HK-2 (cell line): ENCODE measurements around the gene KRT9.
"Not testable (repeated sequence)": the region's sequence is repeated elsewhere in the genome, so short reads cannot be mapped to it uniquely, and the experiment has no call there.

Experiments used
- DNase-seq: peaks from one replicate; pipeline ENCODE4 v3.0.0-alpha.2; 2018; ENCODE audit not compliant: unreplicated experiment

KRT9 gene

DNA sequence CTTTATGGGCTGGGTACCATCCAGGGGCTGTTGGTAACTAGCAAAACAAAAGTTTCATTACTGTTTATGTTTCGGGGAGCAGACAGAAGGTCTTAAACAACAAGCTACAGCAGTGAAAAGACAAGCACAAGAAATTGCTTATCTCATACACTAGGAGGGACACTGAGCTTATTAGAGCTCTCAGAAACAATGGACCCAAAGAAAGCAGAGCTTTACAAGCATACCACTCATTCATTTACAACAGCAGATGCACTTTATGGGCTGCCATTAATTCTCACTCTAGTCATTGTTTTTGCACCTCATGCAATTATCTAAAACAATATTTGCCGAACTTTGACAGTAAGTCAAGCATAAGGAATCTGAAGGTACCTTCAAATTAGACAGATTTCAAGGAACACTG lies 30.7 kb upstream of the KRT9 start:
- no peak for DNase-seq

DNA sequence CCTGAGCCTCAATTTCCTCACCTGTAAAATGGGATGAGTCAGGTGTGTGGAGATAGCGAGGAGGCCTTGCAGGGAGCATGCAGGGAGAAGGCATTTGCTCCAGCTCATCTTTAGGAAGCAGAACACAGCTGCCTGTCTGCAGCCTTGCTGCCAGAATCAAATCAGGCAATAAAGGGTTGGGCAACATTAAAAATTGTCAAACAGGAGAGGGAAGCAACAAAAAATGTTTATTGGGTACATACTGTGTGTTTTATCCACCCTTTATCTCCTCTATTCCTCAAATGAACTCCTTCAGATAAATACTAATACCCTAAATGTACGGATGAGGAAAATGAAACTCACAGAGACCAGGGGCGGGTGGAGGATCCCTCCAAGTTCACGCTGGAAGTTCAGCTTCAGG lies 28.5 kb upstream of the KRT9 start:
- no peak for DNase-seq

DNA sequence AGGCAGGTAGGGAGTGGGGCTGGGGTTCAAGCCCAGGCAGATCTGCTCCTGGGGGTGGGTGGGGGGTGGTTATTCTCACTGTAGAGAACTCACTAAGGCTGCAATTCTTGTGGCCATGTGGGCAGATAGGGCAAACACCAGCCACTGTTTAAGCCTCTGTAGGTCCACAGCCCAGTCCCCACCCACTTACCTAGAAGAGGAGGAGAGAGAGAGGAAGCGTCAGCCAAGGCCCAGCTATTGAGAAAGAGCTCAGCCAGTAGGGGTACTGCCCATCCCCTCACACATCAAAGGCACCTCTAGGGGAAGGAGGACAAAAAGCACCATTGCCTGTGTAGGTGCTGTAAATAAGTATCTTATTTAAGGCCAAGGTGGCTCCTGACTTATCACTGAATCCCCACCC lies 27.8 kb upstream of the KRT9 start:
- DNase-seq = no peak

DNA sequence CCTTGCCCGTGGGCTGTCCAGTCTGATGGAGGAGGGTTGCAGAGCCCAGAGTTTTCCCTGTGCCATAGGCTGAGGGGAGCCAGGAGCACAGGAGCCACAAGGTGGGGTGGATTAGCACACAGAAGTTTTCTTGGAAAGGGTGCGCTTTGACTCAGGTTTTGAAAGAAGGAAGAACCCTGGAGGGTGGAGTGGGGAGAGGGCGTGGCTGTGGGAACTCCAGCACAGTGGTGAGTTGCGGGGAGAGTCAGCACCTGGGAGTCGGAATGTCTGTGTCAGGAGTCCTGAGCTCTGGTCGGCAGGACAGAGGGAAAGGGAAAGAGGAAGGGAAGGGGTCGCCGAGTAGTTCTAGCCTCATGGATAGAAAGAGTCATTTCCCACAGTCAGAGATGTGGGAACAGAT lies 23.7 kb upstream of the KRT9 start:
- DNase-seq = no peak

DNA sequence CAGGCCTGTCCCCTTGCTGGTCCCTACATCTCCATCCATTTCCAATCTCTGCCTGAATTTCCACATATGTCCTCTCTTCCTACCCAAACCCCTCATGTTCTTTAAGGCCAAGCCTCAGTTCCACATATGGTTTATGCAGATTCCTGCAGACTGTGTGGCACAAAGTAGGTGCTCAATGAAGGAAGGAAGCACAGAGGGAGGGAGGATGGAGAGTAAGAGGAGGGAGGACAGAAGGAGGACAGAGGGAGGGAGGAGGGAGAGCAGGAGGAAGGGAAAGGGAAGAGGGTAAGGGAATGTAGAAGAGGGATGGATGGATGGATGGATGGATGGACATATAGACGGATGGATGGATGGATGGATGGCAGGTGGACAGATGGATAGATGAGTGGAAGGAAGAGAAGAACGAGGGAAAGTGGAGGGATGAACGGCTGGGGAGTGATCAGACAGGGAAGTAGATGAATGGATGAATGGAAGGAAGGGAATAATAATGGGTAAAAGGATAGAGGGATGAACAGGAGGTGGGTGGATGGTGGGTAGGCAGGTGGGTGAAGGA lies 22.6 kb upstream of the KRT9 start:
- DNase-seq = no peak

DNA sequence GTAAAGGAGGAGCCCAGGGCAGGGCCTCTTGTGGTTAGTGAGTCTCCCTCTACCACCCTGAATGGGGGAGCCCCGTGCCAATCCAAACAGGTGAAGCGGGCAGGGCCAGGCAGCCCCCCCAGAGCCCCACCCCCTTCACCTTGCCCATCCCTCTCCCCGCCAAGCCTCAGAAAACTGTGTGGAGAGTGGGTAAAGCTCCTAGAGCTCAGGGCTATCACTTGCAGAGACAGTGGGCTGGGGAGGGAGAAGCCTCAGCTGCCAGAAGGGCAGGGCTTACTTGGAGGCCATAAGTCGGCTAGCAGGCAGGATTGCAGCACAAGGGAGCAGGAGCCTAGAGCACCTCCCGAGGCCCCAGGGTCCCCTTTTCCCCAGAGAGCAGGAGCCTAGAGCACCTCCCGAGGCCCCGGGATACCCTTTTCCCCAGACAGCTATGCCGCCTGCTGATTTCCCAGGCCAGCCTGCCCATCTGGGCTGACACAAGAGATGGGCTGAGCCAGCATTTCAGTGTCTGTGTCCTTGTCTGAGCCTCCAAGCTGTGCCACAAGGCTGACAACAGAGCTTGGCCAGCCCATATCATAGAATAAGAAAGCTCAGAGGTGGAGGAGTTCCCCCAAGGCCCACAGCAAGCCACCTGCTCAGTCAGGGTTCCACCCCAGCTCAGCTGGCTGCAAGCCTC lies 21.6 kb upstream of the KRT9 start:
- no peak for DNase-seq

DNA sequence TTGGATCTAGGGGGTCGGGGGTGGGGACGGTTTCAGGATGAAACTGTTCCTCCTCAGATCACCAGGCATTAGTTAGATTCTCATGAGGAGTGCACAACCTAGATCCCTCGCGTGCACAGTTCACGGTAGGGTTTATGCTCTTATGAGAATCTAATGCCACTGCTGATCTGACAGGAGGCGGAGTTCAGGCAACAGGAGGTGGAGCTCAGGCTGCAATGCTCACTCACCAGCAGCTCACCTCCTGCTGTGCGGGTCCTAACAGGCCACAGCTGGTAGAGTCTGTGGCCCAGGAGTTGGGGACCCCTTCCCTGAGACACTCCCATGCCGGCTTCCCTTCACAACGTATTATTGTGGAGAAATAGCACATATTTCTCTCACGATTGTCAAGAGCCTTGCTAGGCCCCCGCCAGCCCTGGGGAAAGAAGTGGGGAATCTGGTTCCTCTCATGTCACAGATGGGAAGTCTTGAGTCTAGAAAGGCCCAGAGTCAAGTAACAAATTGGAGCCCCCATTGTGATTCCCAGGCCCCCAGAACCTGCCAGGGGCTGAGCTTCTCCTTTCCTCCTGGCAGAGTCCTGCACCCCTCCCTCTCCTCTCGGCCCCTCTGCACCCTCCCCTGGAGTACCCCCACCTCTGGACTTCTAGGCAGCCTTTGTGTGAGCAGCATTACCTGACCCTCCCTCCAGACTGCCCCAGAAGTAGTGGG lies 20.9 kb upstream of the KRT9 start:
- DNase-seq = no peak

DNA sequence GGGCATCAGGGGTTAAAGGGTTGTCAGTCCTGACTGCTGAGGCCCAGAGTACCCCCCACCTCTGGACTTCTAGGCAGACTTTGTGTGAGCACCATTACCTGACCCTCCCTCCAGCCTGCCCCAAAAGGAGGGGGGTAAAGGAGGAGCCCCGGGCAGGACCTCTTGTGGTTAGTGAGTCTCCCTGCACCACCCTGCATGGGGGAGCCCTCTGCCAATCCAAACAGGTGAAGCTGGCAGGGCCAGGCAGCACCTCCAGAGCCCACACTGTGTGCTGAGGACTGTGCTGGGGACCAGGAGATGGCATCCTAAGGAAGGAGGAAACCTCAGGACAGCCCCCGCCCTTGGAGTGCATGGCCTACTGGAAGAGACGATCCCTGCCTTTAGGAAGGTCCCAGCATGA lies 17.4 kb upstream of the KRT9 start:
- DNase-seq = no peak

DNA sequence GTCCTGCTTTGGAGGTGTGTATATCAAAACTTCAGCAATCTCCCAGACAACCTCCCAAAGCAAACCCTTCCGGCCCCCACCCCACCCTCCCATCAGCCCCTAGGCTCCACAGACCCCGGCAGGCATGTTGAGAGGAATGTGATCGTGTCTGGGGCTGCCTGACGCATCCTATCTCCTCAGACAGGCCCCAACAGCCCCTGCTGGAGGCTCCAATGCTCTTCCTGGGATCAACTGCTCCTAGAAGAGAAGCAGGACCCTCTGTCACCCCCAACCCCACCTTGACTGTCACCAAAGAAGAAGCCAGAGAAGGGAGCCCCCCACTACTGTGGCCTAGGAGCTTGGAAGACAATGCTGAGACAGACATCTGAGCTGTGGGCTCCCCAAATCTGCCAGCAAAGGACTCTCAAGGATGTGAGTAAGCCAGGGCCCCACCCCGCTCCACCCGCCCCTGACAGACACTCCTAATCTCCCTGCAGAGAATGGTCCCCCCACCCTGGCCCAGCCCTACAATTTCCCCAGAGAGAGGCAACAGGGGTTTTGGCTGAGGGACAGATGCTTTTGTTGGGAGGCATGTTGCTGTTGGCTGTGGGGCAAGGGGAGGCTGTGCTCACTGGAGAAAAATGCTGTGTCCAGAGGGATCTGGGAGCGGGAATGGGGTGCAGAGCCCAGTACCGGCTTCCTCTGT lies 16.4 kb upstream of the KRT9 start:
- DNase-seq = no peak

DNA sequence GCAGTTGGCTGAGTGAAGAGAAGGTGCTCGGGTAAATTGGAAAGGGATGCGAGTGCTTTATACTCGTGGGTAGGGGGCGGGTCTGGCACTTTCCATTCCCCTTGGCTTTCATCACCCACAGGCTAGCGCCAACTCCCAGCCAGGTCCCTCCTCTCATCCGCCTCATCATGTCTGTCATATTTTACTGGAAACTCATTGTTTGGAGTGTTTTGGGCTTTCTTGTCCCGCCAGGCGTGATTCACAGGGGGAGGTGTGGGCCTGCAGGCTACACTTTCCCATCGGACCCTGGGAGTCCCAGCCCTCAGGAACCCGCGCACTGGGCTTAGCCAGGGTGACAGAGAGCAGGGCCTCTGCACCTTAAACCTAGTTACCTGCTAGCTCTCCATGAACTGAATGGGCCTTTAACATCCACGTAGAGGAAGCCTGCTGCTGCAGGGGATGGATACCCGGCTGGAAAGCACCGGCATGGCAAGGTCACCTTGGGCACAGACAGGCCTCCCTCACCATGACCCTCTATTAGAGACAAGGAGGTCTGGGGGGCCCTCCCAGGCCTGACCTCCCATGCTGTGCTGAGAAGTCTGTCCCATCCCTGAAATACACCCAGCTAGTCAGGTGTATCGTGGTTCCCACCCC lies 15.1 kb upstream of the KRT9 start, which contains the start of gene KRT14:
Gene KRT14 (minus strand): TSS at position 33 of the 633 bp plus-strand sequence. CDS start 61 bp downstream, outside the sequence.
- DNase-seq = no peak

DNA sequence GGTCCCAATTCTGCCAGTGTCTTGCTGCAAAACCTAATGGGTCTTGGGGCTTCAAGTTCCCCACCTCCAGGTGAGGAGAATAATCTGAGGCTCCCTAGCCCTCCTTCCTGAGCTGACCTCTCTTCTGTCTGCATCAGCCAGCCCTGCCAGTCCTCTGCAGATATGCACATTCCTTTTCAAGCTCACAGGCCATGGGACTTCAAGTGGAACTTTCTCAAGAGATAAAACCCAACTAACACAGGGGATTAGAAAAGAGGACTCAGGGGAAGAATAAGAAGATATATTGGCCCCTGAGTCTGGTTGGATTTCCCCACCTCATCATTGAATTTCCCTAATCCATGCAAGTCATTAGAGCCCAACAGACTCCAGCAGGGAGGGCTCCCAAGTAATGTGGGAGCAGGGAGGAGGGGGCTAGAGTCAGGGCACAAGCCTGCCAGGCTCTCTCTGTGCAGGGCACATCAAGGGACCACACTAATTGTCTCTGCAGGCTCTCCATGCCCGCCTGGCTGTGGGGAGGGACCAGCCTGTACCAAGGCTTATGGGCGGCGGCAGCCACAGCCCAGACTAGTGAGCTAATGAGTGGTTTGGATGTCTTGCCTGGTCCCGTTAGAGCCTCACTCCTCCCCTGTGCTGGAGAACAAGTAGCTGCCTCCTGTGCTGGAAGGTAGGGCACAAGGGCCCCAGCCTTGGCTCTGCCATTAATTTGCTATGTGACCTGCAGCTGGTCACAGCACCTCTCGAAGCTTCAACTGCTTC lies 13.6 kb upstream of the KRT9 start:
- DNase-seq = no peak

DNA sequence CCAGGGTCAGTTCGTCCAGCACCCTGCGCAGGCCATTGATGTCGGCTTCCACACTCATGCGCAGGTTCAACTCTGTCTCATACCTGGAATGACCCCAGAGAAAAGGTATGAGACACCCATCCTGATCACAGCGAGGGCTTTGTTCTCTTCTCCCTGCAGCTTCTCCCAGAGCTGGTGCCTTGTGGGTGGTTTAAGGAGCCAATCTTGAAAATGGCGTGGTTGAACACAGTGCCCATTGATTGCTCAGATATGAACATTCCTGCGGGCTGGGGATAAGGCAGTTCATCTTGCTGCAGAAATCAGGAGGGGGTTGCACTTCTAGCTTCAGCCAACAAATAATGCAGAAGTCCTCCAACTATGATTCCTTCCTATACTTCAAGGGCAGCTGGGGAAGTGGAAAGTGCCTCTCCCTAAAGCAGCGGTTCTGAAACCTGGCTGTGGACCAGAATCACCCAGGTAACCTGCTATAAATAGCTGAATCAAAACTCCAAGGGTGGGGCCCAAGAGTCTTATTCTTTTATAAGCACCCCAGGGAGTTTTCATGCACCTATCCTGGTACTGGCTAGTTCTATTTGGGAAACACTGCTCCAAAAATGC lies 12.6 kb upstream of the KRT9 start:
- not testable (repeated sequence) for DNase-seq

DNA sequence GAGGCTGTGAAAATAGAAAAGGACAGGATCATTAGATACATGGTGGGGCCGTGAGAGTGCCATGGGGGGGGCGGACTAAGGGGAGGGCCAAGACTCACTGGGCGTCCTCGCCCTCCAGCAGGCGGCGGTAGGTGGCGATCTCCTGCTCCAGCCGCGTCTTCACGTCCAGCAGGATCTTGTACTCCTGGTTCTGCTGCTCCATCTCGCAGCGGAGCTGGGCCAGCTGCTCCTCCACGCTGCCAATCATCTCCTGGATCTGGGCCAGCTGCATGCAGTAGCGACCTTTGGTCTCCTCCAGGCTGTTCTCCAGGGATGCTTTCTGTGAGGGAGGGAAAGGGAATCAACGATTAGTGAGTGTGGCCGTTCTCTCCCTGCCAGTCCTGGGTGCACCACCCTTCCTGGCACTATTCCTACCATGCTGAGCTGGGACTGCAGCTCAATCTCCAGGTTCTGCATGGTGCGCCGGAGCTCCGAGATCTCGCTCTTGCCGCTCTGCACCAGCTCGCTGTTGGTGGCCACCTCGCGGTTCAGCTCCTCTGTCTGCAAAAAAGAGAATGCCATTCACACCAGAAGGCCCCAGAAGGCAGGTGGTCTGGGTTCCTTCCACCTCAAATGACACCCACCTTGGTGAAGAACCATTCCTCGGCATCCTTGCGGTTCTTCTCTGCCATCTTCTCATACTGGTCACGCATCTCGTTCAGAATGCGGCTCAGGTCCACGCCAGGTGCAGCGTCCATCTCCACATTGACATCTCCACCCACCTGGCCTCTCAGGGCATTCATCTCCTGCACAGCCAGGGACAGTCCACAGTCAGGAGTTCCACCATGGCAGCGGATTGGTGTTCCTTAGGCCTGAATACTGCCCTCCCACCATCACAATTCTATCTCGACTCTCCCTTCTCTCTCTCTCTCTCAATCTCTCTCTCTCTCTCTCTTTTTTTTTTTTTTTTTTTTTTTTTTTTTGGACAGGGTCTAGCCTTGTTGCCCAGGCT lies 11.6 kb upstream of the KRT9 start:
- no peak for DNase-seq

DNA sequence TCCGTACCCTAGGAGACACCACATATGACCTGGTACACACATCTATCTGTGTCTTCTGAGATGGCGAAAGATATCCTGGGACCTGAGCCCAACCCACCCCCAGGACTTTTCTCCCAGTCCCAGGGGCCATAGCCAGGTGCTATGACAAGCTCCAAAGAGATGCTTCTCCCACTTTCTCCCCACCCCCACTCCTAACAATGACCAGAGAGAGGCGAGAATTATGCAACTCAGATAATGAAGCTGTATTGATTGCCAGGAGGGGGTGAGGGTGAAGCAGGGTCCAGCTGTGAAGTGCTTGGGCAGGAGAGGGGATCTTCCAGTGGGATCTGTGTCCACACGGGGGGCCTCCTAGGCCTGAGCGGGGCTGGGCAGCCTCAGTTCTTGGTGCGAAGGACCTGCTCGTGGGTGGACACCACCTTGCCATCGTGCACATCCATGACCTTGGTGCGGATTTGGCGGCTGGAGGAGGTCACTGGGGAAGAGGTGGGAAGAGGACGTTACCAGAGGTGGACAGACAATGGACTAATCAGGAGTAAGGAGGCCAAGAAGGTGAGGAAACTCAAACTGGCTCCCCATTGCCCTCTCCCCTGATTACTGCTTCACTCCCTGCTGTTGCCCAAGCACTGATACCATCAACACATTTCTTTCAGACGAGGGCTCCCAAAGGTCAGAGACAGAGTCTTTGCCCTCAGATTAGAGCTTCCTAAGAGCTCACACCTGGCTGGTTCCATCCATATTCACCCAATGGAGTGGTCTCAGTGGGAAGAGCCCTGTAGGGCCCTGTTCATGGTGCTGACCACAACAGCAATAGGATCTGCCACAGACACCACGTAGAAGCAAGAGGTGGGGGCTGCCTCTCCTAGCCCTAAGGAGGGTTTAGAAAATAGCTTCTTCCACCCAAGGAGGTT lies 10.5 kb upstream of the KRT9 start:
- not testable (repeated sequence) for DNase-seq

DNA sequence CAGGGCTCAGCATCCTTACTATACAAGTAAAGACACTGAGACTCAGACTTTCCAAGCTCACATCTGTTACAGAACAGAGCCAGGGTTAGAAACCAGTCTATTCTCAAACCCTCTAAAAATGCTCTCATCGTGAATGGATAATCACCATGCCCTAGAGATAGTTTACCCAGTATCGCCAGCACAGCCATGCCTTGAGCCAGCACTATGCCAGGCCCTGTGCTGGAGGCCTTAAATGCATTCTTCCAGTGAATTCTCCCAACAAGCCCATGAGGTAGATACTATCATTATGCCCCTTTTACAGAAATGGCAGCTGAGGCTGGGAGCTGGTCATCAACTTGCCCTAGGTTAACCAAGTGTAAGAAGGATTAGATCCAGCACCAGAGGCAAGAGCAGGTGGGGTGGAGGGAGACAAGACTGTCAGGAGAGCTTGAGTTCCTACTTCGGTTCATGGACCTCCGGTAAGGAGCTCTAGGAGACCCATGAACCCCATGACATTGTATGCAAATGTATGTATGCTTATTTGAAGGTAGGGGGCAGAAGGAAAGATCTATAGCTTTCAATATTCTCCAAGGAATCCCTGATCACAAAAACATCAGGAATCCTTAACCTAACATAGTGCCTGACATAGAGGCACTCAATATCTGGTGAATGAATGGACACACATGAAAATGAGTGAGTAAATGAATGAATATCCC lies 9.7 kb upstream of the KRT9 start:
- DNase-seq = no peak

DNA sequence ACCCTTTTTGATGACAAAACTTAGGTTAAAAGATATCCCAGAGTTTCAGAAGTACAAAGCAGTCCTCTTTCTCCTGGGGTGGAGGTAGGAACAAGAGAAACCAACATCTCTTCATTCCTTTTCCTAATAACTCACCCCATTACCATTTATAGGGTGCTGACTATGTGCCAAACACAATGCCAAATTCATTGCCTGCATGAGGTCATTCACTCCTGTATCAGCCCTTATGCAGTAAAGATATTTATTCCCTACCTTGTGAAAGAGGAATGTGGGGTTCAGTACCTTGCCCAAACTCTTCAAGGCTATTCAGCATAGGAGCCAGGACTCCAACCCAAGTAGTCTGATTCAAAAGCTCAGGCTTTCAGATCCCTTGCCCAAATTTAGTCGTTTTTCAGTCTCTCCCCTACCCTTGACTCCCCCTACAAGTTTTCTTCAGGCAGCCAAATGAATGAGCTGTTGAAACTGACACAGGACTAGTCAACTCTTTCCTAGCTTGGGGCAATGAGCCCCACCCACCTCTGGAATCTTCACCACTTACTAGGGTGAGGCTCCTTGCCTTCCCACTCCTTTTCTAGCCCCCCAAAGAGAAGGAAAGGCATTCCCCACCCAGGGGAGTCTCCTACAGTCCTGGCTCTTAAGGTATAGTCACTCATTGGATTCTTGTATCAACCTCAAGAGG lies 9.0 kb upstream of the KRT9 start:
- no peak for DNase-seq

DNA sequence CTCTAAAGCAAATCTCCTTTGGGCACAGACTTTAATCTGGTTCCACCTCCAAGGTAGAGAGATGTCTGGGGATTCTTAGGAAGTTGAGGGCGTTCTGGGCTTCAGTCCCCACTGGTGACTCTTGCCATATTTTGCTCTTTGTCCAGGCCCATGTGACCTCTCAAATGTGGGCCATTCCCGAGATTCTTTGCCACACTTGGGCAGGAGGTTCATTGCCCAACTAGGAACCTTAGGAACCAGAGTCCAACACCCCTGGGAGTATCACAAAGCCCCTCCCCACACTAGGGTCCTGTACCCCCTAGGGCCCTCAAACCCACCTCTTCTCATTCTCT lies 8.4 kb upstream of the KRT9 start:
- no peak for DNase-seq
